Prostate gland (tissue), 2 donors: Measurements from ENCODE around the gene GAS6. TPM values are rescaled to one million over a fixed set of nuclear protein-coding genes. Genes with fewer than 3 reads are reported as not detected.

Experiments used
- DNase-seq: peaks from one replicate; pipeline ENCODE4 v3.0.0-alpha.2; 2019; ENCODE audit warnings: low spot score
- H3K27ac ChIP-seq, 2 donors: fragments of 200-600 bp; sonication (generic); 2 replicates each; pipeline ENCODE4 v1.5.1; 2017 to 2019
- H3K27me3 ChIP-seq: fragments of 200-600 bp; sonication (generic); replicated peaks from 2 replicates; pipeline ENCODE4 v1.5.1; 2019; ENCODE audit not compliant: insufficient read depth
- H3K36me3 ChIP-seq, 2 donors: fragments of 200-600 bp; sonication (generic); 1 replicate in 1 of 2; 2 replicates in 1 of 2; pipeline versions ENCODE4 v1.5.1 to v1.8.1; 2017 to 2019
- H3K4me1 ChIP-seq: fragments of 200-600 bp; sonication (generic); replicated peaks from 2 replicates; pipeline ENCODE4 v1.5.1; 2019
- H3K4me3 ChIP-seq, 2 donors: fragments of 200-600 bp; sonication (generic); 2 replicates each; pipeline ENCODE4 v1.5.1; 2017 to 2019
- H3K9me3 ChIP-seq: fragments of 200-600 bp; sonication (generic); 2 replicates; pipeline ENCODE4 v1.5.1; 2017
- CTCF ChIP-seq, 4 experiments: fragments of 200-600 bp in 2 of 4; fragments of 450-650 bp in 2 of 4; sonication (generic) in 2 of 4; IDR thresholded peaks; 1 replicate in 3 of 4; 2 replicates in 1 of 4; pipeline ENCODE4 v1.5.1; 2016 to 2019; ENCODE audit warnings: antibody characterized with exemption in 4 of 4, mild to moderate bottlenecking in 2 of 4, moderate library complexity in 2 of 4
- POLR2A ChIP-seq: fragments of 450-650 bp; IDR thresholded peaks from one replicate; pipeline ENCODE4 v1.6.1; 2016; ENCODE audit warnings: antibody characterized with exemption, mild to moderate bottlenecking
- POLR2AphosphoS5 ChIP-seq: sonication (generic); formaldehyde crosslinking; IDR thresholded peaks from one replicate; pipeline ENCODE4 v1.6.1; 2017; ENCODE audit warnings: antibody characterized with exemption
- WGBS: methylation state at CpG from one replicate; pipeline ENCODE4 v1.1.5; 2018; 5-methylcytosine and 5-hydroxymethylcytosine counted together
- intact Hi-C: fragments of 100-400 bp; cut with DNase I; formaldehyde crosslinking; loops from one replicate; pipeline ENCODE4 v1.14.2; 2022
- total RNA-seq, 2 donors: library from RNA; depleted of rRNA; stranded (reverse); fragments of >200 nt; gene quantifications; one replicate each; pipeline ENCODE4 v1.1.0, GENCODE V29; 2016

Gene GAS6
- total RNA-seq, 2 donors from 2014 or later, result 116 to 432 TPM

GRCh38 chr13:113815151-113816058 lies 48.5 kb downstream of the GAS6 start:
- Histone ChIP-seq H3K9me3 (no peaks in the 10 kb centered on the region), H3K27ac (no peak overlapping the region), H3K4me1 (peaks cover 3% of the 10 kb centered on the region), H3K4me3 (no peak overlapping the region), H3K36me3 (no peaks in the 10 kb centered on the region), H3K27me3 (no peaks in the 10 kb centered on the region)
- WGBS, result 76% methylated on average over 42 of the region's 42 CpGs
- DNase-seq, result no peak
- intact Hi-C loops, result loop anchor here (2.0 kb wide), 3 partner anchors 89 to 411 kb away; no protein-coding TSS in a partner anchor
- no peak for TF ChIP-seq POLR2A
- TF ChIP-seq CTCF (IDR thresholded peaks at IDR 0.05), result no peak
- no peak for TF ChIP-seq POLR2AphosphoS5

GRCh38 chr13:113814435-113814821 lies 49.4 kb downstream of the GAS6 start:
- intact Hi-C loops, result loop anchor here (2.0 kb wide), 1 partner anchor 412 kb away; no protein-coding TSS in a partner anchor
- DNase-seq, result no peak
- Histone ChIP-seq H3K27ac (no peak overlapping the region), H3K9me3 (no peaks in the 10 kb centered on the region), H3K4me3 (no peak overlapping the region), H3K27me3 (no peaks in the 10 kb centered on the region), H3K4me1 (no peaks in the 10 kb centered on the region), H3K36me3 (no peaks in the 10 kb centered on the region)
- TF ChIP-seq POLR2A, result no peak
- TF ChIP-seq CTCF (IDR thresholded peaks at IDR 0.05), result no peak
- TF ChIP-seq POLR2AphosphoS5, result no peak
- 76% methylated on average over 11 of the region's 11 CpGs for WGBS

GRCh38 chr13:113813749-113814434 lies 50.0 kb downstream of the GAS6 start:
- intact Hi-C loops, result loop anchor here (2.0 kb wide), 1 partner anchor 413 kb away; no protein-coding TSS in a partner anchor
- H3K4me3 ChIP-seq, result no peak overlapping the region
- no peaks in the 10 kb centered on the region for H3K9me3 ChIP-seq
- H3K27ac ChIP-seq, result no peak overlapping the region
- peak; percentile 6 for TF ChIP-seq POLR2AphosphoS5
- no peak for TF ChIP-seq CTCF (IDR thresholded peaks at IDR 0.05)
- H3K27me3 ChIP-seq, result no peaks in the 10 kb centered on the region
- H3K4me1 ChIP-seq, result no peaks in the 10 kb centered on the region
- H3K36me3 ChIP-seq, result no peaks in the 10 kb centered on the region
- WGBS, result 64% methylated on average over 28 of the region's 28 CpGs
- DNase-seq, result no peak

DNA sequence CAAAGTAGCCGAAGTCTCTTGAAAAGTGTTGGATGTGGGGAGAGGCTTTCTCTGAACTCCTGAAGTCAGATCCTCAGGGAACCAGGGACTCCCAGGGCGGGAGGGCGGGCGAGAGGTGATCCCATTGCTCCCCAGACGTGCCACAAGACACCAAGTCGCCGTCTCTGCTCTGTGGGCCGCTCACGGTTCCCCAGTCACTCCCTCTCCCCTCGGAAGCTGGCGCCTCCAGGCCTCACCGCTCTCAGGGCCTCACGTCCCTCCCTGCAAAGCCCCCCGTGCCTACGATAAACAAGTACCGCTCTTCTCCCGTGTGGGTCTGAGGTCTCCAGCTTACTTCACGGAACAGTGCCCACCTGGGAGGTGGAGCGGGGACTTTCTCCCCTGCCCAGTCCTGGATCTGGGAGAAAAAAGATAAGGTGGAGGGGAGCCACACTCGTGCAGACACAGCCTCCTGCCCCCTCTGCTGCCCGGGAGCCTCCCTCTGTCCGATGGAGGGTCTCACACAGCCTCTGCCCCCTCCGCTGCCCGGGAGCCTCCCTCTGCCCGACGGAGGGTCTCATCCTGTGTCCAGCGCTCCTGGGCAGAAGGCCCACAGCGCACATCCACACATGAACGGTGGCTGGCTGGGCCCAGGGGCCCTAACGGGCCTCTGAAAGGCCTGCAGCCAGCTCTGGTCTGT lies 50.7 kb downstream of the GAS6 start:
- TF ChIP-seq CTCF (IDR thresholded peaks at IDR 0.05) (no peak), POLR2A (no peak), POLR2AphosphoS5 (no peak)
- 75% methylated on average over 30 of the region's 30 CpGs for WGBS
- intact Hi-C loops, result no loop called here
- no peaks in the 10 kb centered on the region for H3K36me3 ChIP-seq
- H3K27me3 ChIP-seq, result no peaks in the 10 kb centered on the region
- no peak overlapping the region for H3K4me3 ChIP-seq
- no peaks in the 10 kb centered on the region for H3K4me1 ChIP-seq
- no peak overlapping the region for H3K27ac ChIP-seq
- DNase-seq, result no peak
- no peaks in the 10 kb centered on the region for H3K9me3 ChIP-seq
